Measurements from ENCODE around the gene MSANTD7.

The MSANTD7 gene

DNA sequence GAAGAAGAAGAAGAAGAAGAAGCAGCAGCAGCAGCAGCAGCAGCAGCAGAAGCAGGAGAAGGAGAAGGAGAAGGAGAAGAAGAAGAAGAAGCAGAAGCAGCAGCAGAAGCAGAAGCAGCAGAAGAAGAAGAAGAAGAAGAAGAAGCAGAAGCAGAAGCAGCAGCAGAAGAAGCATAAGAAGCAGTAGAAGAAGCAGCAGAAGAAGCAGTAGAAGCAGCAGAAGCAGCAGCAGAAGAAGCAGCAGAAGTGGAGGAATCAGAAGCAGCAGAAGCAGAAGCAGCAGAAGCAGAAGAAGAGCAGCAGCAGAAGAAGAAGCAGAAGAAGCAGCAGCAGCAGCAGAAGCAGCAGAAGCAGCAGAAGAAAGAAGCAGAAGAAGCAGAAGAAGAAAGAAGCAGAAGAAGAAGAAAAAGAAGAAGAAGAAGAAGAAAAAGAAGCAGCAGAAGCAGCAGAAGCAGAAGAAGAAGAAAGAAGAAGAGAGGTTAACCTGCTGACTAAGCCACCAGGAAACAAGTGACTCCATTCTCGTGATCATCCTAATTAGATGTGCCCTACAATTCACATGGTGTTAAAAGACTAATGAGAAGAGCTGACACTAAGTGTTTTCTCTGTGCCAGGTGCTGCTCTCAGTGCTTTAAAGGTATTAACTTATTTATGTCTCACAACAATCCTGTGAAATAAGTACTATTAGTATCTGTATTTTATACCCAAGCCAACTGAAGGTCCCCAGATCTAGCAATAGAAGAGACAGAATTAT is 11.9 kb upstream of the MSANTD7 start:
- no peak overlapping the region for H3K27ac ChIP-seq (ENCODE audit: extremely low read depth, low read depth, low read length)
- TF ChIP-seq, protein P1, sequence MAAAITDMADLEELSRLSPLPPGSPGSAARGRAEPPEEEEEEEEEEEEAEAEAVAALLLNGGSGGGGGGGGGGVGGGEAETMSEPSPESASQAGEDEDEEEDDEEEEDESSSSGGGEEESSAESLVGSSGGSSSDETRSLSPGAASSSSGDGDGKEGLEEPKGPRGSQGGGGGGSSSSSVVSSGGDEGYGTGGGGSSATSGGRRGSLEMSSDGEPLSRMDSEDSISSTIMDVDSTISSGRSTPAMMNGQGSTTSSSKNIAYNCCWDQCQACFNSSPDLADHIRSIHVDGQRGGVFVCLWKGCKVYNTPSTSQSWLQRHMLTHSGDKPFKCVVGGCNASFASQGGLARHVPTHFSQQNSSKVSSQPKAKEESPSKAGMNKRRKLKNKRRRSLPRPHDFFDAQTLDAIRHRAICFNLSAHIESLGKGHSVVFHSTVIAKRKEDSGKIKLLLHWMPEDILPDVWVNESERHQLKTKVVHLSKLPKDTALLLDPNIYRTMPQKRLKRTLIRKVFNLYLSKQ (tag by site-specific recombination; IDR thresholded peaks at IDR 0.05; ENCODE audit: borderline replicate concordance) = no peak
- peak; percentile 51; the same call in 1 of the 2 replicates for TF ChIP-seq OSR2 (tag by site-specific recombination; IDR thresholded peaks at IDR 0.05)
- TF ChIP-seq ZNF707 (tag by site-specific recombination; IDR thresholded peaks at IDR 0.05) = no peak
- TF ChIP-seq ZIC2 (tag by site-specific recombination; IDR thresholded peaks at IDR 0.05) = no peak
- peak; percentile 79; the same call in 1 of the 2 replicates for TF ChIP-seq ZNF169 (tag by site-specific recombination; IDR thresholded peaks at IDR 0.05)
- no peaks in the 10 kb centered on the region for H3K4me1 ChIP-seq (ENCODE audit: control insufficient read depth, insufficient read depth, low read length)
- ChIA-PET CTCF (no interaction called here), POLR2A (interaction anchor here (0.6 to 1.5 kb wide), 2 partner anchors 11 to 226 kb away, joined by 5 to 6 read pairs; partner anchors contain the start of genes CDNF, HSPA14 and MSANTD7)
- H3K9me3 ChIP-seq (ENCODE audit: control insufficient read depth, insufficient read depth, low read depth, low read length) = no peaks in the 10 kb centered on the region
- H3K36me3 ChIP-seq (ENCODE audit: control insufficient read depth in 2 of 2, insufficient read depth in 1 of 2, low read length in 2 of 2) = no peaks in the 10 kb centered on the region
- no peak overlapping the region for H3K4me3 ChIP-seq (ENCODE audit: low read depth, low read length)

DNA sequence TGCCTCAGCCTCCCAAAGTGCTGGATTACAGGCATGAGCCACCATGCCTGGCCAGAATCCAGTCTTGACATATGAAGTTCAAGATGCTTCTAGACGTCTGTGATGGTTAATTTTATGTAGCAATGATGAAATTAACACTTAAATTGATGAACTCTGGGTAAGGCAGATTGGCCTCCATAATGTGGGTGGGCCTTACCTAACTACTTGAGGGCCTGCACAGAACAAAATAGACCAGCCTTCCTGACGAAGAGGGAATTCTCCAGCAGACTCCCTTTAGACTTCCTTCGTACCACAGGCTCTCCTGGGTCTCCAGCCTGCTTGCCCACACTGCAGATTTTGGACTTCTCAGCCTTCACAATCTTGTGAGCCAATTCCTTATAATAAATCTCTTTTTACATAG is 5.0 kb upstream of the MSANTD7 start:
- H3K9me3 ChIP-seq (ENCODE audit: control insufficient read depth, insufficient read depth, low read depth, low read length) = no peaks in the 10 kb centered on the region
- H3K27ac ChIP-seq (ENCODE audit: extremely low read depth, low read depth, low read length) = no peak overlapping the region
- POLR2A ChIA-PET = no interaction called here
- H3K4me1 ChIP-seq (ENCODE audit: control insufficient read depth, insufficient read depth, low read length) = peaks cover 5% of the 10 kb centered on the region; the same call in 1 of the 2 replicates
- TF ChIP-seq ZNF10 (tag by site-specific recombination; IDR thresholded peaks at IDR 0.05) (peak; percentile 95), ZNF423 (tag by site-specific recombination; IDR thresholded peaks at IDR 0.05) (no peak)
- no peak overlapping the region for H3K4me3 ChIP-seq (ENCODE audit: low read depth, low read length)
- H3K36me3 ChIP-seq (ENCODE audit: control insufficient read depth in 2 of 2, insufficient read depth in 1 of 2, low read length in 2 of 2) = no peaks in the 10 kb centered on the region
- CTCF ChIA-PET = no interaction called here

DNA sequence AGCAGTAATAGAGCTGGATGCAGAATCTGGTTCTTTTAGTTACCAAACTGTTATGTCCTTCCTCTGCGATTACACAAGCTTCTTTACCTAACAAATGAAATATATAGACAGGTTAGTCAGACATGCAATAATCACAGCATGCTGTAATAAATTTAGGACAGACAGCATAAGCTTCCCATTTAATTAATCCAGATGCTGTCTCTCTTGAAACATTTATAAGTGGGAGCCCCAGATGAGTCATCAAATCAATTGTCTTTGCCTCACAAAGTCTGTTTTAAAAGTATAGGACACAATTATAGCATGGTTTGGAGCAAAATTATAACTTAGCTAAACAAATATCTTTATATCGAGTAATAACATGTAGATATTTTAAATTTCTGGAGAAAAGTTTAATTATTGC is 1.9 kb upstream of the MSANTD7 start:
- Histone ChIP-seq H3K36me3 (ENCODE audit: control insufficient read depth in 2 of 2, insufficient read depth in 1 of 2, low read length in 2 of 2) (peaks cover 13% of the 10 kb centered on the region in 2 experiments; a peak in 2 of 3 replicates), H3K4me1 (ENCODE audit: control insufficient read depth, insufficient read depth, low read length) (peaks cover 5% of the 10 kb centered on the region; the same call in 1 of the 2 replicates), H3K9me3 (ENCODE audit: control insufficient read depth, insufficient read depth, low read depth, low read length) (no peaks in the 10 kb centered on the region), H3K27ac (ENCODE audit: extremely low read depth, low read depth, low read length) (no peak overlapping the region), H3K4me3 (ENCODE audit: low read depth, low read length) (no peak overlapping the region)
- TF ChIP-seq ZNF510 (tag by site-specific recombination; IDR thresholded peaks at IDR 0.05; ENCODE audit: insufficient replicate concordance) (no peak), ZBTB8A (tag by site-specific recombination; IDR thresholded peaks at IDR 0.05) (no peak), SP7 (tag by site-specific recombination; IDR thresholded peaks at IDR 0.05) (0 out of 2 replicates have a peak, but pooled peaks have one; percentile 40)
- POLR2A ChIA-PET = interaction anchor here (0.5 to 3.9 kb wide), 6 partner anchors 9 to 391 kb away, joined by 3 to 68 read pairs (median 5); partner anchors contain the start of genes DCLRE1C and SUV39H2
- CTCF ChIA-PET = interaction anchor here (0.6 to 1.4 kb wide), 4 partner anchors 16 to 342 kb away, joined by 3 to 4 read pairs (median 4); no protein-coding TSS in a partner anchor

DNA sequence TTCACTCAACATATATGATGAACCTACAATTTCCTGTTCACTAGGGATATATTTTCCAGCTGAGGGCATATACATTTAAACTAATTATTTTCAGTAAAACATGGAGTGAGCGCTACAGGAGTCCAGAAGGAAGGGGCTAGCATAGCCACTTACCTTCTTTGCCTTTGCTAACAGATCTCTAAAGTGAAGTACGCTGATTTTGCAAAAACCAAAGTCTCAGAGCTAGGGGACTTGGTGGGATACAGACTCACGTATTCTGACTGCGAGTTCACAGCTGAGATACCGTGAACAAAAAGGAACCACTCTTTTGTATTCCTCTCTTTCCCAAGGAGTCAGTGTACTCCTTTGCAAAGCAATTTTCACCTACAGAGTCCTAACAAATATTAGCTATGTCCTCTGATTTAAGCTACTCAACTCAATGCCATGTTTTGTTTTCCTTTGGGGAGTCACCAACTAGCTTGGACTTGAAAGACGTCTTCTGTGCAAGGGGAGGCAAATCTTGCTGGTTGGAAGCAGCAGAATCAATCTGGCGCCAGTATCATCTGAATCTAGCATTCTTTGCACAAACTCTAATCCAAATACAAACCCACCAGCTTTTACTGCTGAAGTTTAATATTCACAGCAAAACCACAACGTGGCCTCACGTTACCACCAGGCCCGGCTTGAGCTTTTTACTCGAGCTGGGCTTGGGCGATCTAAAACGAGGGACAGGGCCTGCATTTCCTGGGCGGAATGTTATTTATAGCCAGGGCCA is 926 bp upstream of the MSANTD7 start:
- ChIA-PET CTCF (interaction anchor here (0.6 to 1.4 kb wide), 7 partner anchors 14 to 338 kb away, joined by 3 to 4 read pairs (median 3); no protein-coding TSS in a partner anchor), POLR2A (interaction anchor here (0.5 to 3.9 kb wide), 18 partner anchors 10 to 392 kb away, joined by 3 to 68 read pairs (median 4); partner anchors contain the start of genes DCLRE1C, MEIG1, NMT2 and SUV39H2)
- Histone ChIP-seq H3K36me3 (ENCODE audit: control insufficient read depth in 2 of 2, insufficient read depth in 1 of 2, low read length in 2 of 2) (peaks cover 19 to 22% of the 10 kb centered on the region in 2 experiments; a peak in 2 of 3 replicates), H3K9me3 (ENCODE audit: control insufficient read depth, insufficient read depth, low read depth, low read length) (no peaks in the 10 kb centered on the region), H3K4me3 (ENCODE audit: low read depth, low read length) (peak overlapping the region; percentile 76), H3K4me1 (ENCODE audit: control insufficient read depth, insufficient read depth, low read length) (peaks cover 5% of the 10 kb centered on the region; the same call in 1 of the 2 replicates), H3K27ac (ENCODE audit: extremely low read depth, low read depth, low read length) (peak overlapping the region; percentile 88)
- no peak for TF ChIP-seq KLF7 (tag by site-specific recombination; IDR thresholded peaks at IDR 0.05; ENCODE audit: borderline replicate concordance)
- peak; percentile 45; the same call in 1 of the 2 replicates for TF ChIP-seq IKZF3 (tag by site-specific recombination; IDR thresholded peaks at IDR 0.05)
- TF ChIP-seq, protein P2, sequence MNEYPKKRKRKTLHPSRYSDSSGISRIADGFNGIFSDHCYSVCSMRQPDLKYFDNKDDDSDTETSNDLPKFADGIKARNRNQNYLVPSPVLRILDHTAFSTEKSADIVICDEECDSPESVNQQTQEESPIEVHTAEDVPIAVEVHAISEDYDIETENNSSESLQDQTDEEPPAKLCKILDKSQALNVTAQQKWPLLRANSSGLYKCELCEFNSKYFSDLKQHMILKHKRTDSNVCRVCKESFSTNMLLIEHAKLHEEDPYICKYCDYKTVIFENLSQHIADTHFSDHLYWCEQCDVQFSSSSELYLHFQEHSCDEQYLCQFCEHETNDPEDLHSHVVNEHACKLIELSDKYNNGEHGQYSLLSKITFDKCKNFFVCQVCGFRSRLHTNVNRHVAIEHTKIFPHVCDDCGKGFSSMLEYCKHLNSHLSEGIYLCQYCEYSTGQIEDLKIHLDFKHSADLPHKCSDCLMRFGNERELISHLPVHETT (tag by site-specific recombination; IDR thresholded peaks at IDR 0.05) = no peak
- TF ChIP-seq, protein P3, sequence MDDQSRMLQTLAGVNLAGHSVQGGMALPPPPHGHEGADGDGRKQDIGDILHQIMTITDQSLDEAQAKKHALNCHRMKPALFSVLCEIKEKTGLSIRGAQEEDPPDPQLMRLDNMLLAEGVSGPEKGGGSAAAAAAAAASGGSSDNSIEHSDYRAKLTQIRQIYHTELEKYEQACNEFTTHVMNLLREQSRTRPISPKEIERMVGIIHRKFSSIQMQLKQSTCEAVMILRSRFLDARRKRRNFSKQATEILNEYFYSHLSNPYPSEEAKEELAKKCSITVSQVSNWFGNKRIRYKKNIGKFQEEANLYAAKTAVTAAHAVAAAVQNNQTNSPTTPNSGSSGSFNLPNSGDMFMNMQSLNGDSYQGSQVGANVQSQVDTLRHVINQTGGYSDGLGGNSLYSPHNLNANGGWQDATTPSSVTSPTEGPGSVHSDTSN (CRISPR knock-in tag; IDR thresholded peaks at IDR 0.05) = 0 out of 2 replicates have a peak, but pooled peaks have one; percentile 37
- TF ChIP-seq ZNF830 (tag by site-specific recombination; IDR thresholded peaks at IDR 0.05; ENCODE audit: low read depth) = no peak
- no peak for TF ChIP-seq ZNF341 (tag by site-specific recombination; IDR thresholded peaks at IDR 0.05; ENCODE audit: low read depth)
- TF ChIP-seq ZNF184 (tag by site-specific recombination; IDR thresholded peaks at IDR 0.05) = no peak

Data from HEK293 (cell line).